GM19035 (cell line): ENCODE data around the gene GPC3.

Source experiments
- ATAC-seq: cut with Tn5 transposase; IDR thresholded peaks from one replicate; pipeline ENCODE4 v1.9.1; 2021; ENCODE audit not compliant: unreplicated experiment

The GPC3 gene

DNA sequence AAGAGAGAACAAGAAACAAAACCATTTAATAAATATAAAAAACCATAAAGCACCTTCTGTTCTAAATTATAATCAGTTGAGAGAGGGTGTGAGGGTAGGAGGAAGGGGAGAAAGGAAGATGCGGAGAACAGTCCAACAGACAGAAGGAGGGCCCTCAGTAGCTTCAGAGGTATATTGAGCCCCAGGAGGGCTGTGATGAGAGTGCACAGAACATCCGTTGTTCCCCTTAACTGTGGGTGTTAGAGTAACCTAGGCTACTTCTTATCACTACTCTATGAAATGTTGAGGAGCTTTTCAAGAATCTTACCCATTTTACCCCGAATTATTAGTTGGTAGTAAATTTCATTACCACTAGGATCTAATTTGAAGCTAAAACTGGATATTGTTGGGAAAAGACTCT lies 13.8 kb downstream of the GPC3 start:
- ATAC-seq: no peak

GRCh38 chrX:133970076-133970475 lies 15.3 kb downstream of the GPC3 start:
- no peak for ATAC-seq

GRCh38 chrX:133969191-133969590 lies 16.2 kb downstream of the GPC3 start:
- ATAC-seq: no peak

DNA sequence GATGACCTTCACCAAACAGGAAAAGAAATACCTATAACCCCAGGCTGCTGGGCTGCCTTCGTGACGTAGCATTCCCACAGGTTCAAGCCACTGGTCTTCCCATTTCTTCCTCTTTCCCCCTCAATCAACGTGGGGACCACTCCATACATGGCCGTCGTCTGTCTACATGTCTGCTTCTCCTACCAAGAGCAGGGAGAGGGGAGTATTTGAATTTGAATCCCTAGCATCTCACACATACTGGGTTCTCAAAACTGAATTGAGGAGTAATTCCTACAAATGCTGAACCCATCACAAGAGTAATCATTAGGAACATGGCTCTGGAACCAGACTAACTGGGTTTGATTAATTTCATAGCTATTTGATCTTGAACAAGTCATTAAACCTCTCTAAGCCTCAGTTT lies 17.3 kb downstream of the GPC3 start:
- no peak for ATAC-seq

DNA sequence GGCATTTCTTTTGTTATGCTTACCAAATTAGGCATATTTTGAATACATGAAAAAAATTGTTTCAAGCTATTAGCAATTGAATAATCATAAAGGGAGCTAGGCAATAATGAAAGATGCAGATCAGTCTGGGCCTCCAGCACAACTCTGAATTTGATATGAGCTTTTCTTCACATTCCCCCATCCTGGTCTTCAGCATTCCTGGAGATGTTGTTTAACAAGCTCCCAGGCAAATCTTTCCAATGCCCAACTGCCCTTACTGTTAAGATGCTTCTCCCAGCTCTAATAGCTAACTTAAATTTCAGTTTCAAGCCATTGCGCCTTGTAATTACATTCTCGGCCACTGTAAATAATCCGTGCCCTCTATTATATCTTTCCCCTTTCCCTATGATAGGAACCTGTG lies 19.2 kb downstream of the GPC3 start:
- ATAC-seq: no peak

- no peak for ATAC-seq
Measured at GRCh38 chrX:133965321-133965720, 20.1 kb downstream of the GPC3 start.

DNA sequence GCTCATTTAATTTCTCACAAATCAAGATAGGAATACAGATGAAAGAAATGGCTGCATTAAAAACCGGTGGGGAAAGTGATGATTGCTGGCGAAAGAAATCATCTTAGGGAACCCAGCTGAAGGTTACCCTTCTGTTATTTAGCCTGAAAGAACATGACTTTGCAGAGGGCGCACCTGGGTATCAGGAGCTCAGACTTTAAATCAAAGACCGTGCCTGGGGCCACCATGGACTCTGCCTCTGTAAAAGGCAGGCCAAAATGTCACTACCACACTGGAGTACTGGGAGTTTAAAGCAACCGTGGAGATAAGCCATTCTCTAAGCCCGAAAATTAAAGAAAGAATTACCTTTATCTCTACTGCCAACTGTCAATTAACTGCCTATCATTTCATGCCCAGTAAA lies 24.3 kb downstream of the GPC3 start:
- no peak for ATAC-seq

- ATAC-seq: no peak
Measured at GRCh38 chrX:133959972-133960371, 25.4 kb downstream of the GPC3 start.

GRCh38 chrX:133958997-133959688 lies 26.3 kb downstream of the GPC3 start:
- ATAC-seq: no peak

DNA sequence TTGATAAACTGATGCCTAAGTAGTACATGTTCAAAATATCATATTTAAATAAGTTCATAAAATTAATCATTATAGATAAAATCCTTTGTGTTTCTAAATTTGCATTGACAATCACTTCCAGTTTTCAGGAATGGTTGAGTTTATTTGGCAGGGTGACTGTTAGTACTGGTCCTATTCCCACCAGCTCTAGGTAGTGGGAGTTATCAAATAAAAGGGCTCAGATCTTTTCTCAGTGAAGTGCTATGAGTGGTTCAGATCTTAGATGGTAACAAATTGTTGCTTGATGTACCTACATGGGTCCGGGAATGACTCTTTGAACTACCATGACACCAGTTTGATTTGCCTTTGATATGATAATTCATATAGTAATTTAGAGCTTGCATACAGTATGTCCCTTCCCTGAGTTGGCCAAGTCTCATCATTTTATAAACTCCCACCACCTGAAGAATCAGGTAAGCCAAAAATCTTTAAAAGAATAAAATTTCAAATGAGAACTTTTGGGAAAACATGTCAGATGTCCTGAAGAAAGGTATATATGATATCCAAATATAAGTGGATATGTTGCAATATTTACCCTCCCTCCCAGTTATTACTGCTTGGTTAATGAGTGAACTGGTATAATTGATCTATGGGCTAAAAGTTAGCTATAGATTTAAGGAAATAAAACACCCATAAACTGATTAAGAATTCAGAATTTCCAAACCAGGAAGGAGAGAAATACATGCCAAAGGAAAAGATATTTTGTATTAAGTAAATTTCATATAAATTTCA lies 28.6 kb downstream of the GPC3 start:
- no peak for ATAC-seq

GRCh38 chrX:133953785-133954355 lies 31.5 kb downstream of the GPC3 start:
- ATAC-seq: no peak

GRCh38 chrX:133953078-133953477 lies 32.3 kb downstream of the GPC3 start:
- ATAC-seq: no peak

GRCh38 chrX:133951098-133951497 lies 34.3 kb downstream of the GPC3 start:
- no peak for ATAC-seq

DNA sequence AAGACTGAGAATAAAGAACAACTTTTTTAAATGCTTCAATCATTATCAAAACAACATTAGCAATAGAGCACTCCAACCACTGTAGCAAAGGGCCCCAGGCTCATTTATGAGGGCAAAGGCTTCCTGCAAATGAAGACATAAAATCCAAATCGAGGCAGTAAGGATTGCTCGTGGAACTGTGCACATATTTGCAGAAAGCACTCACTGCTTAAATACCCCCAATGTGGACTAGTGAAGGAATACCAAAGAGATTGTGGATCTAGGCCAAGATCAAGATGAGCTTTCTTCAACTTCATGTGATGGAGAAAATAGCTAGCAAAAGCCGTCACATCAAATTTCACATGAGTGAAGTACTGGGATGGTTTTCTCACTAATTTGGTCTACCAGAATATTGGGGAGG lies 35.2 kb downstream of the GPC3 start:
- no peak for ATAC-seq

DNA sequence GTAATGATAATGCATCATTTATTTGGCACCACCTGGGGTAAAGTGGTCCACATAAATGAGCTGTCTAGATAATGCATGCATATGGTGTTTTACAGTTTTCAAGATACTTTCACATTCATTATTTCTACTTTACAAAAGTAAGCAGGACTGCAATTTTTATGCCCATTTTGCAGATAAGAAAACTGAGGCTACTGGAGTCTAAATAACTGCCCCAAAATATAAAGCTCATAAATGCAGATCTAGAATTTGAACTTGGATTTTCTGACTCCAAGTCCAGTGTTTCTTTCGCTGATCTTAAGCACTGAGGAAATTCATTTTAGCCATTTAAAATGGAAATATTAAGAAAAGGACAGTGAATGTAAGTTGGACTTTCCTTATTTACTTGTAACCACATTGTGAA lies 36.5 kb downstream of the GPC3 start:
- no peak for ATAC-seq

- ATAC-seq: no peak
Measured at GRCh38 chrX:133947996-133948395, 37.4 kb downstream of the GPC3 start.

DNA sequence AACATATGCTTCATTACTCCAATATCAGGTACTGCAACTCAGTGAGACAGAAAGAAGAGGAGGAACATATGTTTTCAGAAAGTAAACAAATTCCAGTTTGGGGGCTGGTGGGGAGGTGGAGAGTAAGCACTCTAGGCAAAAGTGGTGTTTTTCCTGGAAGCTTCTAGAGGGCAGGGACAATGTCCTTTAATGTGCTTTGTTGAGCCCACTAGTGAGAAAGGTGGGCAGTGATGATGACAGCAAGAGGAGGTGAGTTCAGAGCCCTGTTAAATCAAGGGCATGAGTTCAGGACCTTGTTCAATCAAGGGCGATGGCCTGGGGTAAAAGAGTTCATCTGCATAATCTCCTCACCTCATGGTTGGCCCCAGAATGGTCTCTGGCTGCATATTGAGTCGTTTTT lies 38.4 kb downstream of the GPC3 start:
- no peak for ATAC-seq

GRCh38 chrX:133943507-133943906 lies 41.9 kb downstream of the GPC3 start:
- ATAC-seq: no peak

DNA sequence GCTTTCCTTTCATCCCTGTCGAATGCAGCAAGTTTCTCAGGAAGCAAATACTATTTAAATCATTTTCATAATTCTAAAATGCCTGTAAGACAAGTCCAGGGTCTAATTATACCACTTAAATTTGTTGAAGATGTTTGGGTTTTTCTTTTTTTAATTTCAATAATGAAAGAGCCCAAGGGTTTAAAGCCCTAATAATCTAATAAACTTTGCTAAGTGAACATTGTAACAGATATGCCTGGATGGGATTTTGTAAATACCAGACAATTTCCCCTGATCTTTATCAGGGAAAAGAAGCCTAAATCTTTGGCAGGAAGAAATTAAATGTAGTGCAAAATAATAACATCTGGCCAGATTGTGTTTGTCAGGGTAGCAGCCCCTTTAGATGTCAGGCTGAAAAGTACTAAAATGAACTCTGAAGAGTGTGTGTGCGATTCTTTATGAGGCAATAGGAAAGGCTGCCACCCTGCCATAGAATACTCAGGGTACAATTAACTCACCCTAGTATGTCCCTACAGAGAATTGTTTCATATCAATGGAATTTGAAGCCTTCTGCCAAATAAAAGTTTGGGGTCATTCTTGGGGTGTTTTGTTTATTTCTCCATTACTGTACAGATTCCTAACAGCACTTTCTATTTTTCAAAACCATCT lies 45.6 kb downstream of the GPC3 start:
- ATAC-seq: no peak

DNA sequence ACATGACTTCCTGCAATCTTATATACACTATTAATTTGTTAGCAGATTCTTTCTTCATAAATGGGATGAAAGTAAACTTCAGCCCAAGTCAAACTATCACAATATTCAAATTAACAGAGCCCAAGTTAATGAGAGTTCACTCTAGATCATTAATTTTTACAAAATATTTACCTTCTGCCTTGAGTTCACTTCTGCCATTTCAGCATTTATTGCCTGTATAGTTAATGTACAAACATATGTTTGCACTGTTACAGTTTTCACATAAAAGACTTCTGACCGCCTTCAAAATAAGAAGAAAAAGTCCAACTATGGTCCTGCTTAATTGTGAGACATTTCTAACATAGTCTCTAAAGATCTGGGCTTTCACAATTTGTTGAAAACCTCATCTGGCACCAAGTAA lies 46.9 kb downstream of the GPC3 start:
- no peak for ATAC-seq

- ATAC-seq: no peak
Measured at GRCh38 chrX:133937022-133937421, 48.4 kb downstream of the GPC3 start.

GRCh38 chrX:133935076-133935475 lies 50.3 kb downstream of the GPC3 start:
- ATAC-seq: no peak
